Heart left ventricle (tissue), 13 donors: Measurements from ENCODE around the gene SLC35D3.

Experiments used
- CTCF ChIP-seq, 12 donors: fragments of 200-600 bp; sonication (generic) in 4 of 12; IDR thresholded peaks; one replicate each; pipeline versions ENCODE4 v1.5.0 to v1.8.0; 2018 to 2022; ENCODE audit warnings: antibody characterized with exemption in 12 of 12, mild to moderate bottlenecking in 5 of 12
- POLR2A ChIP-seq, 2 donors: fragments of 450-650 bp; IDR thresholded peaks; one replicate each; pipeline ENCODE4 v1.6.1; 2017; ENCODE audit warnings: antibody characterized with exemption in 2 of 2, mild to moderate bottlenecking in 2 of 2, moderate library complexity in 2 of 2
- donor health status: ischemic (EF 13 %, LVEDD 7.1; RV severe dilation, severe dysfunction).
- donor health status: DM: no; HTN: yes; CAD: no.
- donor health status: DM: no; HTN: no; CAD: no.
- donor health status: ischemic (EF 25% LVEDD 6.9; RV normal size, moderate dysfunction).
- donor health status: ischemic (EF 25% LVEDD 5.7; RV mildly dilated, moderate dysfunction).
- donor health status: ischemic (EF 35%, LVEDD 5.7; RV mildly dilated, moderate dysfunction).
- donor health status: nonischemic (EF 11% LVEDD 7.7; RV severe dilation, severe dysfunction).
- donor health status: DM: yes; HTN: yes; CAD: no.
- donor health status: PGD.
- donor health status: ischemic (EF 29% LVEDD 5.4; RV normal size, mild dysfunction).
- donor health status: nonischemic (EF 23%, LVEDD 6.1; RV moderate dilation, normal function).

GRCh38 chr6:136923954-136924673 lies 2.0 kb downstream of the SLC35D3 start:
- TF ChIP-seq CTCF (IDR thresholded peaks at IDR 0.05) (no peak), POLR2A (IDR thresholded peaks at IDR 0.05) (no peak)
